Measurements from ENCODE around the gene OR2AG2.

DNA sequence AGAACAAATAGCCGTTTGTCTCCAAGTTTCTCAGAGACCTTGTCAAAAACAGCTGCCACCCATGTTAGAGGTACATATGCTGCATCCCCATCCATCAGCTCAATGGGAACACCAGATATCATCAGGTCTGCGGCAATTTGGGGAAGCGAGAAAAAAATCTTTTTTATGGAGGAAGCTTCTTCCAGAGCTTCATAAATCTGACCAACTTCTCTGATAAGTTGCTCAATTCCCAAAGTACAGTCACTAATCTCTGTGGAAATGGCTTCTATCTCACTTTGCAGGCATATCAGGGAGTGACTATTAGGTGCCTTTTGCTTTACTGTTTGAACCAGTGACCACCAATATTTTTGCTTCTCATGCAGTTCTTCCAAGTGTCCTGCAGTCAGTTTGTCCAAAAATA, 54.4 kb downstream of the OR2AG2 start:
- no peak for TF ChIP-seq POLR2A (IDR thresholded peaks at IDR 0.05)
- TF ChIP-seq, protein P1, sequence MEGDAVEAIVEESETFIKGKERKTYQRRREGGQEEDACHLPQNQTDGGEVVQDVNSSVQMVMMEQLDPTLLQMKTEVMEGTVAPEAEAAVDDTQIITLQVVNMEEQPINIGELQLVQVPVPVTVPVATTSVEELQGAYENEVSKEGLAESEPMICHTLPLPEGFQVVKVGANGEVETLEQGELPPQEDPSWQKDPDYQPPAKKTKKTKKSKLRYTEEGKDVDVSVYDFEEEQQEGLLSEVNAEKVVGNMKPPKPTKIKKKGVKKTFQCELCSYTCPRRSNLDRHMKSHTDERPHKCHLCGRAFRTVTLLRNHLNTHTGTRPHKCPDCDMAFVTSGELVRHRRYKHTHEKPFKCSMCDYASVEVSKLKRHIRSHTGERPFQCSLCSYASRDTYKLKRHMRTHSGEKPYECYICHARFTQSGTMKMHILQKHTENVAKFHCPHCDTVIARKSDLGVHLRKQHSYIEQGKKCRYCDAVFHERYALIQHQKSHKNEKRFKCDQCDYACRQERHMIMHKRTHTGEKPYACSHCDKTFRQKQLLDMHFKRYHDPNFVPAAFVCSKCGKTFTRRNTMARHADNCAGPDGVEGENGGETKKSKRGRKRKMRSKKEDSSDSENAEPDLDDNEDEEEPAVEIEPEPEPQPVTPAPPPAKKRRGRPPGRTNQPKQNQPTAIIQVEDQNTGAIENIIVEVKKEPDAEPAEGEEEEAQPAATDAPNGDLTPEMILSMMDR (IDR thresholded peaks at IDR 0.05): no peak
